Coronary artery (tissue), 2 donors: ENCODE results near the gene TRMT44.
"Not testable (repeated sequence)": the region's sequence is repeated elsewhere in the genome, so short reads cannot be mapped to it uniquely, and the experiment has no call there.

ENCODE experiments used
- DNase-seq: peaks from one replicate; pipeline ENCODE4 v3.0.0-alpha.2; 2017; ENCODE audit warnings: low spot score
- H3K27ac ChIP-seq, 2 donors: fragments of 200-600 bp; sonication (generic); one replicate each; pipeline ENCODE4 v1.5.1; 2016 to 2019
- H3K4me3 ChIP-seq: fragments of 200-600 bp; sonication (generic); 2 replicates; pipeline ENCODE4 v1.5.1; 2016; ENCODE audit warnings: mild to moderate bottlenecking, moderate library complexity
- CTCF ChIP-seq: fragments of 200-600 bp; sonication (generic); IDR thresholded peaks from one replicate; pipeline ENCODE4 v1.5.1; 2019; ENCODE audit warnings: antibody characterized with exemption

Gene TRMT44

GRCh38 chr4:8512510-8512909 is 71.9 kb downstream of the TRMT44 start:
- TF ChIP-seq CTCF = no peak
- no peak overlapping the region for H3K27ac ChIP-seq
- H3K4me3 ChIP-seq = no peak overlapping the region
- no peak for DNase-seq

- H3K4me3 ChIP-seq, DNase-seq, H3K27ac ChIP-seq: not testable (repeated sequence)
Observed at GRCh38 chr4:8513080-8513479, 72.5 kb downstream of the TRMT44 start.

- Histone ChIP-seq H3K4me3 (no peak overlapping the region), H3K27ac (no peak overlapping the region)
- DNase-seq = no peak
- no peak for TF ChIP-seq CTCF
Observed at GRCh38 chr4:8513931-8514330, 73.4 kb downstream of the TRMT44 start.

- no peak for DNase-seq
- TF ChIP-seq CTCF = no peak
- H3K4me3 ChIP-seq = no peak overlapping the region
- H3K27ac ChIP-seq = no peak overlapping the region
Observed at GRCh38 chr4:8514391-8514790, 73.8 kb downstream of the TRMT44 start.

- no peak overlapping the region for H3K27ac ChIP-seq
- no peak for TF ChIP-seq CTCF
- no peak for DNase-seq
- no peak overlapping the region for H3K4me3 ChIP-seq
Observed at GRCh38 chr4:8515316-8516060, 74.9 kb downstream of the TRMT44 start.

- no peak for DNase-seq
- no peak overlapping the region for H3K27ac ChIP-seq
- H3K4me3 ChIP-seq = no peak overlapping the region
- TF ChIP-seq CTCF = no peak
Observed at GRCh38 chr4:8516061-8516573, 75.5 kb downstream of the TRMT44 start.

- Histone ChIP-seq H3K4me3 (no peak overlapping the region), H3K27ac (no peak overlapping the region)
- no peak for DNase-seq
- TF ChIP-seq CTCF = no peak
Observed at GRCh38 chr4:8516996-8517550, 76.5 kb downstream of the TRMT44 start.
